Choroid plexus epithelial cell (primary cell): Measurements from ENCODE around the gene TMEM51.

Source experiments
- DNase-seq: peaks from one replicate; pipeline ENCODE4 v3.0.0-alpha.2; 2010; ENCODE audit warnings: low read depth
- H3K4me3 ChIP-seq: 2 replicates; pipeline ENCODE4 v1.5.1; 2011; ENCODE audit warnings: low read depth, mild to moderate bottlenecking, control low read depth, low read length, moderate library complexity
- TF ChIP-seq, protein P1 (sequence below): conservative IDR thresholded peaks from 2 replicates; pipeline ENCODE4 v1.5.1; 2011; ENCODE audit warnings: low read depth, mild to moderate bottlenecking, control low read depth, inconsistent platforms, low read length, moderate library complexity

TMEM51 gene

GRCh38 chr1:15251857-15252835 lies 98.6 kb downstream of the TMEM51 start:
- H3K4me3 ChIP-seq: no peak overlapping the region
- DNase-seq: no peak
- TF ChIP-seq, protein P1, sequence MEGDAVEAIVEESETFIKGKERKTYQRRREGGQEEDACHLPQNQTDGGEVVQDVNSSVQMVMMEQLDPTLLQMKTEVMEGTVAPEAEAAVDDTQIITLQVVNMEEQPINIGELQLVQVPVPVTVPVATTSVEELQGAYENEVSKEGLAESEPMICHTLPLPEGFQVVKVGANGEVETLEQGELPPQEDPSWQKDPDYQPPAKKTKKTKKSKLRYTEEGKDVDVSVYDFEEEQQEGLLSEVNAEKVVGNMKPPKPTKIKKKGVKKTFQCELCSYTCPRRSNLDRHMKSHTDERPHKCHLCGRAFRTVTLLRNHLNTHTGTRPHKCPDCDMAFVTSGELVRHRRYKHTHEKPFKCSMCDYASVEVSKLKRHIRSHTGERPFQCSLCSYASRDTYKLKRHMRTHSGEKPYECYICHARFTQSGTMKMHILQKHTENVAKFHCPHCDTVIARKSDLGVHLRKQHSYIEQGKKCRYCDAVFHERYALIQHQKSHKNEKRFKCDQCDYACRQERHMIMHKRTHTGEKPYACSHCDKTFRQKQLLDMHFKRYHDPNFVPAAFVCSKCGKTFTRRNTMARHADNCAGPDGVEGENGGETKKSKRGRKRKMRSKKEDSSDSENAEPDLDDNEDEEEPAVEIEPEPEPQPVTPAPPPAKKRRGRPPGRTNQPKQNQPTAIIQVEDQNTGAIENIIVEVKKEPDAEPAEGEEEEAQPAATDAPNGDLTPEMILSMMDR: no peak

DNA sequence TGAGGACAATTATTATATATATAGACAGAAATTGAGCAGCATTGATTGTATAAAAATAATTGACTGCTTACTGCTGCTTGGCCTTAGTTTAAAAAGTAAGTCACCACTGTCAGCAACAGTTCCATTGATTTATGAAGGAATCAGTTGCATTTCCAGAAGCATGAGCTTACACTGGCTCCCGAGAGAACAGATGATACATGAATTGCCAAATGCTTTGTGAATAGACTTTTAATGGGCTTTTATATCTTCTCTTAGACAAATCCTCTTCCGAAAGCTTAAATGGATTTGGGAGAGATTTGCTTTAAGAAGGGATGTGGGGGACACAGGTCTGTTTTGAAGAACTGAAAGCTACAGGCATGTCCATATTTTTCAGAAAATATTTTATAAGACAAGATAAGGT lies 101.0 kb downstream of the TMEM51 start:
- no peak for DNase-seq
- TF ChIP-seq, protein P1: no peak
- H3K4me3 ChIP-seq: no peak overlapping the region

DNA sequence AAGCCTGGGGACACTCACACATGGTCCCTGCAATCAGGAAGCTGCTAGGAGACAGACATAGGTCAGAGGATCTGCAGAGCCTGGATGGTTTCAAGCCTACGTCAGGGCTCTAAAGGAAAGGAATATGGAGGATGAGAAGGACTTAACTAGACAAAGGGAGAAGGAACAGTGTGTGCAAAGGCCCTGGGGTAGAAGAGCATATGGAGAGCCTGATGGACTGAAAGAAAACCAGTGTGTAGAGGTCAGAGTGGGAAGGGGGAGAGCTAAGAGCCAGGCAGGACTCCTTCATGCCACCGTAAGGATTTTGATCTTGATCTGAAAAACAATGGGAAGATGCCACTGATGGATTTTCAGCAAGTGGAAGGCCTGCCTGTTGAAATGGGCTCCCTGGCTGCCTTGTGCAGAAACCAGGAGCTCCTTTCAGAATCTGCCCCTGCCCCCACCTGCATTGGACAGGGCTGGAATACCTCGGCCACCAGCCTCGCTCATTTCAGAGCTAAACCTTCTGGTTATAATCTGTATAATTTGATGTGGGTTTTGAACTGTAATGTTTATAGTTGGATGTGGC lies 102.1 kb downstream of the TMEM51 start:
- H3K4me3 ChIP-seq: no peak overlapping the region
- TF ChIP-seq, protein P1: no peak
- no peak for DNase-seq

- no peak for DNase-seq
- TF ChIP-seq, protein P1: no peak
- no peak overlapping the region for H3K4me3 ChIP-seq
Measured at GRCh38 chr1:15256584-15256983, 103.0 kb downstream of the TMEM51 start.

DNA sequence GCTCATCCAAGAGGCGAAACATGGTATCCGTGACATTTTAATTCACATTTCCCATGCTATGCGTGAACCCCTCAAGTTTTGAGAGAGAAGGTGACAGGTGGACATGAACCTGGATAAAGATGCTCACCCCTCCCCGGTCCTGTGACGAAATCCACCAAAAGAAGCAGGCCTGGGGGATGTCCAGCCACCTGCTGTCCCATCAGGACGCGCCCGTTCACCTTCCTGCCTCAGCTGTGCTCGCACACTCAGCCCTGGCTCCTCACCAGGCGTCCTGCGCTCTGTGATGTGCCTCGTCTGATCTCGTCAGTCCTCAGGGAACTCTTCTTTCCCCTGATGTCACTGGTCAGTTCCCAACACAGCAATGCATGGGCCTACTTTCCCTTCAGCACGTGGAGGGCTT lies 103.8 kb downstream of the TMEM51 start:
- no peak overlapping the region for H3K4me3 ChIP-seq
- TF ChIP-seq, protein P1: no peak
- DNase-seq: no peak

GRCh38 chr1:15258833-15259621 lies 105.5 kb downstream of the TMEM51 start:
- TF ChIP-seq, protein P1: no peak
- DNase-seq: no peak
- H3K4me3 ChIP-seq: no peak overlapping the region
